Superior temporal gyrus (tissue), 1 donor: ENCODE measurements around the gene HOXC5.

Source experiments
- DNase-seq: peaks from one replicate; pipeline ENCODE4 v3.0.0-alpha.2; 2016; ENCODE audit errors: extremely low spot score

Gene HOXC5

DNA sequence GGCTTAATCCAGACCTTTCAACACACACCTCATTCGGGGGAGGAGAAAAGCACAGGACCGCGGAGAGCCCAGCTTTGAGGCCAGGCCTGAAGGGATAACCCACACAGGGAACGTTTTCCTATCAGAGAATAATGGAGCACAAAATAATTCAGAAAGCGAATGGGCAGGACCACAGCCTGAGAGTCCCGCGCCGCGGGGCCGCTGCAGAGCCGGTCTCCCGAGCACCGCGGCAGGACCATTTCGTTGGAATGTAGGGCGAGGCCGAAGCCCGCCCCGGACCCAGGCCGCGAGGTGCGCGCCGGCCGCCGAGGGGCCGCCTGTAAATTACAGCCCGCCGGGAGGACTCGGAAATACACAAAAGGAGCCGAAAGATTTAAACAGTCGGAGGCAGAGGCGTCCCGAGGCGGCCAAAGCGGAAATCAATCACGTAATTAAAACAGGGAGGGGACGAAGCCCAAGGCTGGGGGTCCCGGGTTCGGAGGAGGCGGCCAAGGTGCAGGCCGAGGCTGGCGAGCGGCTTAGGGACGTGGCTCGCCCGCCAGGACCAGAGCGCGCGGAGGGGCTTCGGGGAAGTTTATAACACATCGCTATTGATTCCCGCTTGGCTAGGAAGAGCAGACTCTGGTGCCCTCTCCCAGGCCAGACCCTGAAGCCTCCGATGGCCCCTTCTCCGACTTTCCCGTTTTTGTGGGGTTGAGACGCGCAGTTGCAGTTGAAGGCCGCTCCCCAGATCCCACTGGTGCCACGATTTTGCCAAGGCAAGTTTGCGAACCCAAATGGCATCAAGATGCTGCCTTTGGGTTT is 14.5 kb downstream of the HOXC5 start:
- no peak for DNase-seq

DNA sequence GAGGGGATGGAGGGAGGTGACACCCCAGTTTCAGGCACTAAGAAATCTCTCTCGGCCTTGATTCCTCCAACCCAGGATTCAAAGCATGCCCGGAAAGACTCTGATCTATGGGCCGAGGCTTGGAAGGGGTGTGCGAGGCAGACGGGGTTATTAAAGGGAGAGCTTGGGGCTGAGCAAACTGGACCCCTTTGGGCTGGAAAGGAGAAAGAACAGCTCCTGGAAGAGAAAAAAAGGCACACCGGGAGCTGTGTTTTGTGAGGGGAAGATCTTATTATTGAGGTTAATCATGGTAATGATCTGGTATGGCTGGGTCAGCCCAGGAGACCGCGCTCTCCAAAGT is 15.1 kb downstream of the HOXC5 start:
- no peak for DNase-seq

DNA sequence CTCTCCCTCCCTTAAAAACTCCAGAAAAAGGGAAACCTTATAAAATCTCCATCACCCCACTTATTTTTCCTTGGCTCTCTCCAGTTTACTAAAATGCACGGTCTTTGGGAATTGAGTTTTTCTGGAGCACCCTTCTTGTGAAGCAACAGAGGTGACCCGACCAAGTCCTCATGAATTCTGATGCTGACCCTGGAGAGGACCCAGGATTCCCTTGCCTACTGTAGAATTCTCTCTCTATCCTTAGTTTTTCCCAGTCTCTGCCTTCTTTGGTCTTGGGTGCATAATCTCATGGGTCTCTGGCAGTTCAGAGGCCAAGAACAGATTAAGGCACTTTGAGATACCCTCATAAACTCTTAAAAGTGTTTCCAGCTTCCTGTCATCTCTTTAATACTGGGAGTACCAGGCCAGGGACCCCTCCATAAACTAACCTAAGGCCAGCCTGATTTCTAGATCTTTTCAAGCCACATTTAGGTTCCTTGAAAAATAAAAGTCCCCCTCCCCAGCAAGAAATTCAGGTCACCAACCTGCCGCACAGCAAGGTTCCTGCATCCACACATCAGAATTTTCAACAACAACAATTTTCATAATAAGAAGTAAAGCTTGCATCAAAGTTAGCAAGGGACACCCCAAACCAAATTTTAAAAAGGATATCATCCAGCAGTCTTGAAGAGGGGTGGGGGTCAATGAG is 15.7 kb downstream of the HOXC5 start:
- no peak for DNase-seq

DNA sequence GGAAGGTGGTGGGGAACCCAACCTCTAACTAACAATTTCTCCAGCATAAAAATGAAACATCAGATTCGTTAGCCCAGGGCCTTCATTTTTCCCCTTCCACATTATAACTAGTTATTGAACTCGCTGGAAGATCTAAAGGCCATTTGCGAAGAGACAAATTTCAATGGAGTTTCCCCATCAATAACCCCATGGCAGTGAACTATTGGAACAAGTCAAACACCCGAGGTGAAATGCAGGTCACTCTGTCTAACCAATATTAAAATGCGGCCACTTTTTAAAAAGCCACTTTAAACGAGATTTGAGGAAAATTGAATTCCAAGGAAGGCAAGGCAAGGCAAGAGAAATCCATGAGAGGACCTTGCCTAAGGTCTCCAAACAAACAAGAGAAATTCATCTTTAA is 16.3 kb downstream of the HOXC5 start:
- no peak for DNase-seq

DNA sequence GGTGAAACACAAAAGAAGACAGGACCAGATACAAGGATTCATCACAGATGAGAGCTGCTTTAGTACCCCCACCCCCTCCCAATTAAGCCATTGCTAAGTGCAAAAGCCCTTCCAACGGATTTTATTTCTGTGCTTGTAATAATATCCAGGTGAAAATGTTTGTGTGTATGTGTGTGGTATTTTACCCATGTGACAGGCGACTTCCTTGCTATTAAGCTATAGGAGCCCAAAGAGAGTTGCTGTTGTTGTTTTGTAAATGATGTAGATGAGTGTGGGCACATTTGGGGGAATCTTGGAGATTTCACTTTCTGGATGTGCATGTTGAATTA is 17.6 kb downstream of the HOXC5 start:
- DNase-seq: no peak

DNA sequence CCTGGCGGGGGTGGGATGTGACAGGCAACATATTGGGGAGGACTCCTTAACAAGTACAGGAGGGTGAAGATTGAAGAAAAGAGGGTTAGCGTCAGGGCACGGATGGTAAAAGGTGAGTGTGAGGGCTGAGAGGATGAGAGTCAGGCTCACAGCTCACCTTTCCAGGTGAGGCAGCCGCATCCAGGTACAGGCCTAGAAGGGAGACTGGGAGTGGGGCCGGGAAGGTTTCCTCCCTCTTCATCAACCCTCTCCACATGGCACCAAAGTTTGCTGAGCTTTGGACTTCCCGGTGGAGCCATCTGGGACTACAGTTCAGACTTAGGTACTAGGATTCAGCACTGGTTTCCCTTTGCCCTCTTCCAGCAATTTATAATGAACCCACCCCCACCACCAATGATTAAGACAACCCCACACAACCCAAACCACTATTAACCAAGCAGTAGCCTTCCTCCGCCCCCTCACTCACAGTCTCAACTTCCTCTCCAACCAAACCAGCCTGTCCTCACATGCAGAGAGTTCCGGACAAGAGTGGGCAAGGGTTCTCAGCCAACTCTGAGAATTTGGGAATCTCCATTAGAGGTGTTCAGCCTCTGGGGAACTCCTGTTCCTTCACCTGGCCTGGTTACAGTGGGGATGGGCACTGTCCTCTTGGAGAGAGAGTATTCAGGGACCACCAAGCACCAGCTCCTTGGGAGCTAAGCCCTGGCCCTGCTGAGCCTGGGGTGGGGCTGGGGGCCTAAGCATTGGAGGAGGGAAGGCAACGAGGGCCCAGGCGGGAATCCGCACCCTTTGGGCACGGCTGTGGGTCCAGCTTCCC is 18.4 kb downstream of the HOXC5 start:
- DNase-seq: no peak

DNA sequence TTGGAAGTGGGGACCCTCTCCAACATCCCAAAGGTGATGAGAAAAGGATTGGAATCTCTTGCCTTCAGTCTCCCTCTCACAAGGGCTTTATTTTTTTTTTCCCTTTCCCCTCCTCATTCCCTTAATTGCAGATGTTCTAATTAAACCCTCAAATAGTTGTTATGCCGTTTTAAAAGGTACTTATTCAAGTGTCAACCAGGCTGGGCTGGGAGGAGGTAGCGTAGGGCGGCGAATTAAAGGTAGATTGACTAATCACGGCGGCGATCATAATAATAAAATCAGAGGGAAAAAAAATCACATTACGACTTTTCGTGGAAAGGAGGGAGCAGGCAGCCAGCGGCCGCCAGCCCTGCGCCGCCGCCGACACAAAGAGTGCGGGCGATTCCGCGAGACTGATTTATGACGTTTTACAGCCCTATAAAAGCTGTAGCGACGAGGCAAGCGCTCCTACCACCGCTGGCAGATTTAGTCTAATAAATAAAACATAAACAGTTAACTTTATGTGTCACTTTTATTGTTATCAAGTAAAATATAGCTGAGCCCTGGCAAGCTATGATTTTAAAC is 19.1 kb downstream of the HOXC5 start:
- DNase-seq: no peak

DNA sequence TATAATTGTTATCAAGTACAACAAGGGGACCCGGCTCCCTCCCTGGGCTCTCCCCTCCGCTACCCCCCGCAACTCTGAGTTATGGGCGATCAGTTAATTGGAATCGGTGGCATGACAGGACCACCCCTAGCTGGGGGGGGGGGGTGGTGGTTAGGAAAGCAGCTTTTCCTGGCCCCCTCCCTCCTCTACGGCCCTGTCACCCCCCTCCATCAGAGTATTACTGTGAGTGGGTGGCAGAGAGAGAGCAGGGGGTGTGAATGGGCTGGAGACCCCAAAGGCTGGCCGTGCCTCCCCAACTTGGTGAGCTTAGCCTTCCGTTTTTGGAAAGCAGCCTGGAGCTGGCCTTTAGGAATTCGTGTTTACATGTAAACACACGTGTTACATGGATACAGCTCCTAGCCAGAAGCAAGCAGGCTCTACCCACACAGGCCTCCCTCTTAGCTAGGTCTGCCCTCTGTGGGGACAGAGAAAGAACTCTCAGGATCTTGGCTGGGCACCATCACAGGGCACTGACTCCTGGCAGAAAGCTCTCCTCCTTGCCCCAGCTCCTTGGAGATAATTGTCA is 19.7 kb downstream of the HOXC5 start:
- DNase-seq: no peak

DNA sequence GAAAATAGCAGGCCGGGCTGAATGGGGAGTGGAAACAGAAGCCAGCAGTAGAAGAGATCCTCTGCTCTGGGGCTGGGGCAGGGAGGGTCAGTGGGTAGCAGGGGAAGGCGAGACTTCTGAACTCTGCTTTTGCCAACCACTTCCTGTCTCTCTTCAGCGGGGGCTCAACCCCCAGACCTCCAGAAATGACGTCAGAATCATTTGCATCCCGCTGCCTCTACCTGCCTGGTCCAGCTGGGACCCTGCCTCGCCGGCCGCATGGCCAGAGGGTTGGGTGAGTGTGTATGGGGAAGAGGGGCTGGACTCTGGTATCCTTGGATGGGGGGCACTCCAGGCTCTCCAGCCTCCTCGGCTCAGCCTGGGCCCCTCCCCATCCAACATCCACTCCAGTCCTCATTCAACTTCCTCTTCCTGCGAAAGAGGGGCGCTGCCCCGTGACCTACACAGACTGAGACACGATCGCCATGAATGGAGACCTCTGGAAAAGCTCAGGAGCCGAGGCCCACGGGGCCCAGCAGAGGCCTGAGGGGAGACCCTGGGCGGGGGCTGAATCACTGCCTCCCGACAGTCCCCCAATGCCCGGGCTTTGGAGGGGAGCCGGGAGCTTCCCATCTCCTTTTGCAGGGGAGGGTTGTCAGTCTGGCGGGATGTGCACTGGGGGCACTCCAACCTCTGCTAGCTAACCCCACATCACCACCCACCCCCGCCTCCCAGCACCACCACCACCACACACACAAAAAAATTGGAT is 20.3 kb downstream of the HOXC5 start:
- DNase-seq: no peak

DNA sequence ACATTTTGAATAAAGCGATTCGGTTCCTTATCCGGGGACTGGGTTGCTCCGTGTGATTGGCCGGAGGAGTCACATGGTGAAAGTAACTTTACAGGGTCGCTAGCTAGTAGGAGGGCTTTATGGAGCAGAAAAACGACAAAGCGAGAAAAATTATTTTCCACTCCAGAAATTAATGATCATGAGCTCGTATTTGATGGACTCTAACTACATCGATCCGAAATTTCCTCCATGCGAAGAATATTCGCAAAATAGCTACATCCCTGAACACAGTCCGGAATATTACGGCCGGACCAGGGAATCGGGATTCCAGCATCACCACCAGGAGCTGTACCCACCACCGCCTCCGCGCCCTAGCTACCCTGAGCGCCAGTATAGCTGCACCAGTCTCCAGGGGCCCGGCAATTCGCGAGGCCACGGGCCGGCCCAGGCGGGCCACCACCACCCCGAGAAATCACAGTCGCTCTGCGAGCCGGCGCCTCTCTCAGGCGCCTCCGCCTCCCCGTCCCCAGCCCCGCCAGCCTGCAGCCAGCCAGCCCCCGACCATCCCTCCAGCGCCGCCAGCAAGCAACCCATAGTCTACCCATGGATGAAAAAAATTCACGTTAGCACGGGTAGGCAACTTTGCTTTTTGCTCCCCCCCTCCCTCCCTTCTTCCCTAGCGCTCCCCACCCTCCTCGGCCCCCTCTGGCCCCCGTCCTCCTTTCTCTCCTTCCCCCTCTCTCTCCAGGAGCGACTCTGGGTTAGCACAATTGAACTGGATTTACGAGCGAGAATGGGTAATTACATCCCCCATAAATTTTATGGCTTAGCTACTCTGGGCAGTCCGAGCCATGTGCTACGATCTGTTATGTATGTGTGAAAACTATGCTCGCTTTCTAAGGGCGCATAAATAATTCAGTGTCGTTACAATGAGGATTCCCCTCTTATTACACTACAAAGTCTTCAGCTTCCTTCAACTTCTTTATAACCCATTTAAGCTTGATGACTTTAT is 21.2 kb downstream of the HOXC5 start, which contains the start of gene HOXC4:
Gene HOXC4 (plus strand): TSS at position 85 of the 991 bp plus-strand sequence. CDS start 88 bp downstream, at position 173.
- peak; percentile 10 for DNase-seq

DNA sequence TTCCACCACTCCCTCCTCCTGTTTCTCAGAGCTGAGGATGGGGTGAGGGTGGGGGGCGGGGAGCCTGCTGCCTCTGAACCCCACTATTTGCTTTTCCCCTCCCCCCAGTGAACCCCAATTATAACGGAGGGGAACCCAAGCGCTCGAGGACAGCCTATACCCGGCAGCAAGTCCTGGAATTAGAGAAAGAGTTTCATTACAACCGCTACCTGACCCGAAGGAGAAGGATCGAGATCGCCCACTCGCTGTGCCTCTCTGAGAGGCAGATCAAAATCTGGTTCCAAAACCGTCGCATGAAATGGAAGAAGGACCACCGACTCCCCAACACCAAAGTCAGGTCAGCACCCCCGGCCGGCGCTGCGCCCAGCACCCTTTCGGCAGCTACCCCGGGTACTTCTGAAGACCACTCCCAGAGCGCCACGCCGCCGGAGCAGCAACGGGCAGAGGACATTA is 21.9 kb downstream of the HOXC5 start:
- DNase-seq: no peak

DNA sequence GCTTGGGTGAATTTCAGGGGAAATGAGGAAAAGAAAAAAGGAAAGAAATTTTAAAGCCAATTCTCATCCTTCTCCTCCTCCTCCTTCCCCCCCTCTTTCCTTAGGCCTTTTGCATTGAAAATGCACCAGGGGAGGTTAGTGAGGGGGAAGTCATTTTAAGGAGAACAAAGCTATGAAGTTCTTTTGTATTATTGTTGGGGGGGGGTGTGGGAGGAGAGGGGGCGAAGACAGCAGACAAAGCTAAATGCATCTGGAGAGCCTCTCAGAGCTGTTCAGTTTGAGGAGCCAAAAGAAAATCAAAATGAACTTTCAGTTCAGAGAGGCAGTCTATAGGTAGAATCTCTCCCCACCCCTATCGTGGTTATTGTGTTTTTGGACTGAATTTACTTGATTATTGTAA is 22.7 kb downstream of the HOXC5 start:
- no peak for DNase-seq

DNA sequence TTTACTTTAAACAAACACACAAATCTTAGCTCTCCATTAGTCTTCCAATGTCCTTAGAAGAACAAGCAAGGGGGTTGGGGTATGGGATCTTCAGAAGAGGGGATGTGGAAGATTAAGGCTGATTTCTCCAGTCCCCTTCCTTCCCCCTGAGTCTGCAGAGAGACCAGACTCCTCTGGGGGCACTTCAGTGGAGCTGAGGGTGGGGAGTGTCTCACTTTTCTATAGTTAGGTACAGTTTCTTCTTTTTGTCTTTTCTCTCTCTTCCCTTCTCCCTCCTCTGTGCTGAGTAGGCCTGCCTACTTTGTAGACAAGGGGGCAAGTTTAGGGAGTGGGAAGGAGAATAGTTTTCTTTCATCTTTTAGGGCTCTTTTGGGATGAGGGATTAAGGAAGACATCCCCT is 23.3 kb downstream of the HOXC5 start:
- DNase-seq: no peak

DNA sequence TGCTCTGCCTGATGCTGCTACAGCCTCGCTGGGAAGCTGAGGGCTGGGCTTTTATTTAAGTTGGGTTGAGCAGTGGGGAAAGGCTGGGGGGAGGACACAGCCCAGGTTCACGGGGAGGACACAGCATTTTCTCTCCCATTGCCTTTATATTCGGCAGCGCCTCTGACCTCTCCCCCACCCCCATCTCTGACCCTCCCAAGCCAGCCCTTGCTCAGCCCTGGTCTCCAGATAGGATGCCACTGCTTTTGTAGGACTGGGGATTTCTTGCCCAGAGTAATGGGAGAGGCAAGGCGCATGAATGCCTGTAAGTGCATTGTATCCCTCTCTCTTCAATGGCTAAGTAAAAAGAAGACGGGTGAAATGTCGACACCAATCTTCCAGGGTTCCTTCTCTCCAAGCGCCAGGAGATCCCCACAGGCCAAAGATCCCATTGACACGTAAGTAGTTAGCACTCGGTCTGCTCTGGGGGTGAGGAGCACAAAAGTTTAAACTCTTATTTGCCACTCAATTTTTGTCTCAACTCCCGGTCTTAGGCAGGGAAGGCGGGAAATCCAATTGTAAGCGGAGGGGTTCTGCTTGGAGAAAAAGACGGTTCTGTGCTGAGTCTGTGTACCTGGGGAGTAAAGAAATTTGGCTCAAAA is 25.4 kb downstream of the HOXC5 start:
- DNase-seq: no peak

DNA sequence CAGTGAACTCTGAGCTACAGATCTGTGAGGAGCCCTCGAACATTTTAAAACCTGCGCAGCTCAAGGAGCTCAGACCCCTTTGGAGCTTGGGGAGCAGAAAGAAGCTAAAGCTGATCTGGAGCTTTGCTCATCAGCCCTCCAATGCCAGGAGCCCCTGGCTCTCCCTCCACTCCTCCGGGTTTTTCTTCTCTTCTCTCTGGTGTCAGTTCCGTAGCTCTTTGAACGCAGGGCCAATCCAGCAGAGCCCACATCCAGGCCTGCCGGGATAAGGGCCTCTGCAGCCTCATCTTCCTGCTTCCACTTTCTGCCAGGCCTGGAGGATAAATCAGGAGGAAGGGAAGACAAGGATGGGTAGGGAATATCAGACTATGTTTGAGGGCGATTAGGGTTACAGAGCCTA is 26.8 kb downstream of the HOXC5 start:
- no peak for DNase-seq

DNA sequence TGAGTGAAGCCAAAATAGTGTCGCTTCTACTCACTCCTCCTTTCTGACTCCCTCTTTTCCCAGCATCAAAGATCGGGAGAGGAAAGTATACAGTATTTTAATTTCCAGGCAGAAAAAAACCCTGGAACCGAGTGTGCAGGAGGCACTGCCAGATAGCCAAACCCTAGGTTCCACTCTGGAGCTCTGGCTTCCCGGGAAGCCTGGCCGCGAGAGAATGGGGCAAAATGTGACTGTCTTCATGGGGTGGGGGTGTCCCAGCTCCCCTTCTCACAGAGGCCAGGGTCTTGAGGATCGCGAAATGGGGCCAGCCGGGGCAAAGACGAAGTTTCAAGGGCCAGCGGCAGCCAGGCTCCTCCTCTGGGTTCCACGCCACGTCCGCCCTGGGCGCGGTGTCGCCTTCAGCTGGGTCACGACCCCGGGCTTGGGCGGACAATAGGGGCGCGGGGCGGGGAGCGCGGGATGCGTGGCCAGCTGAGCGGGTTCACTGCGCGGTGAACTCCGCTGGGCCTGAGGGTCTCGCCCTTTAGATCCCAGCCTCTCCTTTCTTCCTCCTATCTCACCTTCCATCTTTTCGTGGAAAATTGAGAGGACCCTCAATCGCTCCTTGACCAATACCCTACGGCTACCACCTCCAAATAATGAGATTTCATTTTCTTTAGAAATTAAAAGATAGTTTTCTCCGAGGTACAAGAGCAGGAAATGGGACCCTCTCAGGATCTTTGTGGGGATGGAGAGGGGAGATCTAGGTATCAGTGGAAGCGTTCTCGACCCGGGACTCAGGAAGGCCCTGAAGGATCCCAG is 27.5 kb downstream of the HOXC5 start:
- no peak for DNase-seq

DNA sequence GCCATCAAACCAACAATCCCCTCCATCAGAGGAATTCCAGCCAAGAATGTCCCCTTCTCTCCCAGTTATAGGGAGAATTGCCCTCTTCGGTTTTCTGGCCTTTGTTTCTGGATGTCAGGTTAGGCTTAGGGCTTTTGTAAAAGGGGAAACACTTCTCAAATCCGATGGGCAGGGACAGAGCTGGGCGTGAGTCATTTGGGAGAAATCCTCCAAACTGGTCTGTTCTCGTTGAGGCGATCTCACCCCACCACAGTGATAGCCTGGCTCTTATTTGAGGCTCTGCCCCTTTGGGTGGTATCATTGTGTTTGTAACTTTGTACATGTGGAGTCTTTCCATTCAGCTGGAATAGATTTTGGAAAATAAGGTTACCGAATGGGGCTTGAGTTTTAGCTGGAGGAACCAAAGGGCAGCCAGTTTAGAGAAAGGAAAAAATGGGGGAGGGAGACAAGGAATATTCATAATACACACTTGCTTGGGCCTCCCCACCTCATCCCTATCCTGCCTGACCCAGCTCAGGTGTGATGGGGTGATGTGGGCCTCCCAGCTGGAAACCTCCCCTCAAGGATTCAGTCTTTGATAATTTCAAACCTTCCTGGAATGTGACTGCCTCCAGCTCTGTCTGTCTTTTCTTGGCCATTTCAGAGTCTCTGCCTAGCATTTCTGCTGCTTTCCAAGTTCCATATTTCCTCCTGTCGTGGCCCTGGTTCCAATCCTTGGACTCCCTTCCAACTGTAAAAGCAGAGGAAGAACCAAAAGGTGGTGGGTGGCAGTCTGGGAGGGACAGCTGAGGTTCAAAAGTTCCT is 28.3 kb downstream of the HOXC5 start:
- DNase-seq: no peak

DNA sequence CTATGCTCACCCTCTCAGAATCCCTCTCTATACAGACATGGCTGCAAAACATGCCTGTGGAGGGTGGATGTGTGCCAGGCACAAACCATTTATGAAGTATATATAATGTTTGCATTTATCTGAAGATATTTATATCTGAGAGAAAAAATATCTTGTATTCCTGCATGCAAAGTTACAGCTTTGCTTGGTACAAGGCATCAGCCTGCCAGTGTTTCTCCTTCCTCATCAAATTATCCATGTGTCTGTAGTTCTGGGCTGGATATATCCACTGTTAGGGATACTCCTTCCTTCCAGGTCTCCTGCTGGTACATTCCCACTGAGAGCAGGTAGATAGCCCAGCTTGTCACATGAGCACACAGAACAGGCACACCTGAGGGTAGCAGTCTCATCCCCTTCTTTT is 32.8 kb downstream of the HOXC5 start:
- no peak for DNase-seq
